ENCODE data around the gene EXOC2. TPM values are rescaled to one million over a fixed set of nuclear protein-coding genes. Genes with fewer than 3 reads are reported as not detected.

The EXOC2 gene
- total and polyA plus RNA-seq, 2 donors (not counting 1 experiment from before 2014, with no cell fraction given): 12.2 to 45.0 TPM

DNA sequence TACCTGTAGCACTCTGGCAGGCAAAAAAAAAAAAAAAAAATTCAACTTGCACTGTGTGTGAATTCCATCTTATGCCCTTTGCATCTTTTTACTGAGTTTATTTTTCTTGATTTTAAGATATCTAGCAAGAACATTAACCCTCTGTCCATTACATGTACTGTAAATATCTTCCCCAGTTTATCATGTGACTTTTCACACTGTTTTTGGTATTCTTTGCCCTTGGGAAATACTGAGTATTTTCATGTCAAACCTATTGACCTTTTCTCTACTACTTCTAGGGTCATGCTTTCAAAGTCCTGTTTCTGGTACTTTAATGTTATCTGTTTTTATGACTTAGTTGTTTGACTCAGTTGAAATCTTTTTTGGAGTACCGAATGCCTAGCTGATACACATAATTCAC lies 35.2 kb downstream of the EXOC2 start:
- H3K4me1 ChIP-seq (ENCODE audit: control insufficient read depth in 2 of 2, insufficient read depth in 2 of 2, low read length in 2 of 2): peaks cover 8 to 9% of the 10 kb centered on the region in 2 donors
- DNase-seq: no peak
- POLR2A ChIA-PET: no interaction called here
- H3K27me3 ChIP-seq (replicated peaks in 1 of 4; ENCODE audit: control extremely low read depth in 1 of 4, control insufficient read depth in 3 of 4, insufficient read depth in 4 of 4, low read length in 3 of 4): no peaks in the 10 kb centered on the region
- H3K36me3 ChIP-seq (replicated peaks in 1 of 2; ENCODE audit: control extremely low read depth in 1 of 2, control insufficient read depth in 1 of 2, extremely low read depth in 1 of 2, insufficient read depth in 2 of 2, low read length in 1 of 2): peaks cover 0 to 7% of the 10 kb centered on the region in 2 experiments
- H3K27ac ChIP-seq (ENCODE audit: low read length in 2 of 2): no peak overlapping the region
- no peak for TF ChIP-seq EZH2 (IDR thresholded peaks at IDR 0.05; ENCODE audit: borderline replicate concordance, insufficient read depth, low read depth, low read length, poor library complexity, severe bottlenecking)
- TF ChIP-seq, protein P1, sequence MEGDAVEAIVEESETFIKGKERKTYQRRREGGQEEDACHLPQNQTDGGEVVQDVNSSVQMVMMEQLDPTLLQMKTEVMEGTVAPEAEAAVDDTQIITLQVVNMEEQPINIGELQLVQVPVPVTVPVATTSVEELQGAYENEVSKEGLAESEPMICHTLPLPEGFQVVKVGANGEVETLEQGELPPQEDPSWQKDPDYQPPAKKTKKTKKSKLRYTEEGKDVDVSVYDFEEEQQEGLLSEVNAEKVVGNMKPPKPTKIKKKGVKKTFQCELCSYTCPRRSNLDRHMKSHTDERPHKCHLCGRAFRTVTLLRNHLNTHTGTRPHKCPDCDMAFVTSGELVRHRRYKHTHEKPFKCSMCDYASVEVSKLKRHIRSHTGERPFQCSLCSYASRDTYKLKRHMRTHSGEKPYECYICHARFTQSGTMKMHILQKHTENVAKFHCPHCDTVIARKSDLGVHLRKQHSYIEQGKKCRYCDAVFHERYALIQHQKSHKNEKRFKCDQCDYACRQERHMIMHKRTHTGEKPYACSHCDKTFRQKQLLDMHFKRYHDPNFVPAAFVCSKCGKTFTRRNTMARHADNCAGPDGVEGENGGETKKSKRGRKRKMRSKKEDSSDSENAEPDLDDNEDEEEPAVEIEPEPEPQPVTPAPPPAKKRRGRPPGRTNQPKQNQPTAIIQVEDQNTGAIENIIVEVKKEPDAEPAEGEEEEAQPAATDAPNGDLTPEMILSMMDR (IDR thresholded peaks at IDR 0.05): no peak
- Mint-ChIP-seq H3K27ac (no peak overlapping the region), H3K4me3 (no peak overlapping the region), H3K27me3 (no peaks in the 10 kb centered on the region), H3K9me3 (ENCODE audit: insufficient read depth) (no peaks in the 10 kb centered on the region), H3K4me1 (peaks cover 41% of the 10 kb centered on the region)
- CTCF ChIA-PET: no interaction called here
- peaks cover 0 to 10% (median 0%) of the 10 kb centered on the region in 3 donors for H3K9me3 ChIP-seq (ENCODE audit: control extremely low read depth in 1 of 3, control insufficient read depth in 2 of 3, insufficient read depth in 1 of 3, low read length in 2 of 3)
- no peak overlapping the region for H3K9ac ChIP-seq (ENCODE audit: low read length)
- no CpG with 5 or more reads among the region's 1 CpG for WGBS (ENCODE audit: insufficient coverage)
- H2AFZ ChIP-seq (ENCODE audit: insufficient read depth, low read depth, low read length, poor library complexity, severe bottlenecking): no peak overlapping the region
- no peak overlapping the region for H3K4me2 ChIP-seq (replicated peaks; ENCODE audit: low read depth, low read length, poor library complexity, severe bottlenecking)
- H3K4me3 ChIP-seq (ENCODE audit: control extremely low read depth in 1 of 5, extremely low read depth in 1 of 5, insufficient read depth in 1 of 5, low read depth in 2 of 5, low read length in 4 of 5): no peak overlapping the region
- intact Hi-C loops (cut with micrococcal nuclease): no loop called here
- peaks cover 30% of the 10 kb centered on the region for H4K20me1 ChIP-seq (ENCODE audit: control insufficient read depth, insufficient read depth, low read length, poor library complexity, severe bottlenecking)
- no peak for ATAC-seq (ENCODE audit: low read depth)
- peaks cover 90% of the 10 kb centered on the region for H3K79me2 ChIP-seq (ENCODE audit: control insufficient read depth, insufficient read depth, low read length)

GRCh38 chr6:656460-657252 lies 36.3 kb downstream of the EXOC2 start, which contains the start of gene HUS1B:
Gene HUS1B (minus strand): TSS chr6:657100. CDS start chr6:656944, 156 bp downstream.
- Mint-ChIP-seq H3K27ac (no peak within 1 kb of the TSS), H3K27me3 (no peaks in the 10 kb centered on the region), H3K9me3 (ENCODE audit: insufficient read depth) (no peaks in the 10 kb centered on the region), H3K4me1 (peaks cover 31% of the 10 kb centered on the region), H3K4me3 (no peak within 1 kb of the TSS)
- Histone ChIP-seq H3K36me3 (replicated peaks in 1 of 2; ENCODE audit: control extremely low read depth in 1 of 2, control insufficient read depth in 1 of 2, extremely low read depth in 1 of 2, insufficient read depth in 2 of 2, low read length in 1 of 2) (peaks cover 0 to 7% of the 10 kb centered on the region in 2 experiments), H3K27ac (ENCODE audit: low read length in 2 of 2) (no peak within 1 kb of the TSS), H3K4me3 (ENCODE audit: control extremely low read depth in 1 of 5, extremely low read depth in 1 of 5, insufficient read depth in 1 of 5, low read depth in 2 of 5, low read length in 4 of 5) (no peak within 1 kb of the TSS), H2AFZ (ENCODE audit: insufficient read depth, low read depth, low read length, poor library complexity, severe bottlenecking) (no peak within 1 kb of the TSS), H3K9ac (ENCODE audit: low read length) (no peak within 1 kb of the TSS), H3K4me2 (replicated peaks; ENCODE audit: low read depth, low read length, poor library complexity, severe bottlenecking) (no peak within 1 kb of the TSS), H4K20me1 (ENCODE audit: control insufficient read depth, insufficient read depth, low read length, poor library complexity, severe bottlenecking) (peaks cover 37% of the 10 kb centered on the region), H3K27me3 (replicated peaks in 1 of 4; ENCODE audit: control extremely low read depth in 1 of 4, control insufficient read depth in 3 of 4, insufficient read depth in 4 of 4, low read length in 3 of 4) (no peaks in the 10 kb centered on the region), H3K4me1 (ENCODE audit: control insufficient read depth in 2 of 2, insufficient read depth in 2 of 2, low read length in 2 of 2) (peaks cover 4% of the 10 kb centered on the region in 2 donors), H3K79me2 (ENCODE audit: control insufficient read depth, insufficient read depth, low read length) (peaks cover 89% of the 10 kb centered on the region), H3K9me3 (ENCODE audit: control extremely low read depth in 1 of 3, control insufficient read depth in 2 of 3, insufficient read depth in 1 of 3, low read length in 2 of 3) (peaks cover 0 to 10% (median 0%) of the 10 kb centered on the region in 3 donors)
- TF ChIP-seq, protein P1 (IDR thresholded peaks at IDR 0.05): no peak
- POLR2A ChIA-PET: no interaction called here
- no peak for ATAC-seq (ENCODE audit: low read depth)
- CTCF ChIA-PET: no interaction called here
- intact Hi-C loops (cut with micrococcal nuclease): no loop called here
- 96% methylated on average over 71 of the region's 73 CpGs for WGBS (ENCODE audit: insufficient coverage)
- DNase-seq: no peak

Data from B cell (primary cell).